ENCODE results near the gene NCKAP5.

NCKAP5 gene

DNA sequence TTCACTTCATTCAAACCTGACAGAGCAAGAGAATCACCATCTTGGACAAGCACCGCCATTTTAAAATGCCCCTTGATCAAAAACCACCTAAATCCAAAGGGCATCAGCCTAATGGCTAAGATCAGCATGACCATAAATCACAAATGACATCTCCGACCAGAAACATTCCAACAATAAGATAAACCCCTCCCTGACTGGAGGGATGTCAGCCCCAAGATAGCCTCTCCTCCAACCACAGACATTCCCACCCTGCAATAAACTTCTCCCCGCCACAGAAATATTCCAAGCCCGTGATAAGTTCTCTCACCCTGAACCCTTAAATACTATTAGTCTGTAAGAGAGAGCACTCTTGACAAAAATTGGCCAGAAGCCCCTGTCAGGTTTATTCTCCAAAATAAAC, 876.7 kb downstream of the NCKAP5 start:
- in situ Hi-C loops (cut with MboI; ENCODE audit: low sequenced_read_pairs, unreplicated experiment) = no loop called here
- TF ChIP-seq, protein P1, sequence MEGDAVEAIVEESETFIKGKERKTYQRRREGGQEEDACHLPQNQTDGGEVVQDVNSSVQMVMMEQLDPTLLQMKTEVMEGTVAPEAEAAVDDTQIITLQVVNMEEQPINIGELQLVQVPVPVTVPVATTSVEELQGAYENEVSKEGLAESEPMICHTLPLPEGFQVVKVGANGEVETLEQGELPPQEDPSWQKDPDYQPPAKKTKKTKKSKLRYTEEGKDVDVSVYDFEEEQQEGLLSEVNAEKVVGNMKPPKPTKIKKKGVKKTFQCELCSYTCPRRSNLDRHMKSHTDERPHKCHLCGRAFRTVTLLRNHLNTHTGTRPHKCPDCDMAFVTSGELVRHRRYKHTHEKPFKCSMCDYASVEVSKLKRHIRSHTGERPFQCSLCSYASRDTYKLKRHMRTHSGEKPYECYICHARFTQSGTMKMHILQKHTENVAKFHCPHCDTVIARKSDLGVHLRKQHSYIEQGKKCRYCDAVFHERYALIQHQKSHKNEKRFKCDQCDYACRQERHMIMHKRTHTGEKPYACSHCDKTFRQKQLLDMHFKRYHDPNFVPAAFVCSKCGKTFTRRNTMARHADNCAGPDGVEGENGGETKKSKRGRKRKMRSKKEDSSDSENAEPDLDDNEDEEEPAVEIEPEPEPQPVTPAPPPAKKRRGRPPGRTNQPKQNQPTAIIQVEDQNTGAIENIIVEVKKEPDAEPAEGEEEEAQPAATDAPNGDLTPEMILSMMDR (IDR thresholded peaks at IDR 0.05; ENCODE audit: borderline replicate concordance, control extremely low read depth, extremely low read depth, insufficient read depth, missing control alignments) = no peak
- DNase-seq (ENCODE audit: low spot score) = no peak

DNA sequence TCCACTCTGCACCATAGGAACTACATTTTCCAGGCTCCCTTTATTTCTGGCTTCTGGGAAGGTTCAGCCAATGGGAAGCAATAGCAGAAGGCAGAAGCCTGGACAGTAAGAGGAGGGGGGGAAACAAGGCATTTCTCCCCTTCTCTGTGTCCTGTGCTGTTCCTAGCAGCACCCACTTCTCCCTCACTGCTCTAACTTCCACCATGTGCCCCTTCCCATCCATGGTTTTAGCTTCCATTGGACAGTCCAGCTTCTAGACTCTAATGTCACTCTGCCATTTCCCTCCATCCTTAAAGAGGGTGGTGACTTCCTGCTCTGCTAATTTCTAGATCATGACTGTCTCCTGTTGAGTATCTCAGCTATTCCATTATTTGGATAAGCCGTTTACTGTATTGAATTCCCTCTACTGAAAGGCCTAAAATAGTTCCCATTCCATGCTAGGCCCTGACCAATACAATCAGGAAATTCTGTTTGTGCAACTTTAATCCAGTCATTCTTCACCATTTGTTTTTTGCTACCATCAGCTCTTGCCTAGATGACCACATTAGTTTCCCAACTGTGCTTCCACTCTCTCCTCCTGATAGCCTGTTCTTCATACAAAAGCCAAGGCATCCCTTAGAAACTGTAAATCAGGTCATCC, 877.5 kb downstream of the NCKAP5 start:
- DNase-seq (ENCODE audit: low spot score) = no peak
- TF ChIP-seq, protein P1 (IDR thresholded peaks at IDR 0.05; ENCODE audit: borderline replicate concordance, control extremely low read depth, extremely low read depth, insufficient read depth, missing control alignments) = no peak
- in situ Hi-C loops (cut with MboI; ENCODE audit: low sequenced_read_pairs, unreplicated experiment) = no loop called here

DNA sequence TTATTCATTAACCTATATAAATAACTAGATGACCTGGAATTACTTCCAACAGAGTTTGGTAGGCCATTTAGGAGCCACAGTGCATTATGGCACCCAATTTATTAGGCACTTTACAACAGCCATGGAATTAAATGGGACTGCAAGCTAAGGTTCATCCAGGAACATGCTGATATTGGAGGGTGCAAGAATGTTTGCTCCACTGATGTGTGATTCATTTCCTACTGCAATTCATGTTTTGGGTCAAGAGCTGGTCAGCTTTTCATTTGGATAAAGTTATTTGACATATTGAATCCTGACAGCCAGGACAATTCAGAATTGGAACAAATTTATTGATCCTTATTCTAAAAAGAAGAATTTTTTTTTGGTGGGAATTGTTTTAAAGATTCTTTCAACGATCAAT, 886.5 kb downstream of the NCKAP5 start:
- in situ Hi-C loops (cut with MboI; ENCODE audit: low sequenced_read_pairs, unreplicated experiment) = no loop called here
- TF ChIP-seq, protein P1 (IDR thresholded peaks at IDR 0.05; ENCODE audit: borderline replicate concordance, control extremely low read depth, extremely low read depth, insufficient read depth, missing control alignments) = no peak
- no peak for DNase-seq (ENCODE audit: low spot score)

DNA sequence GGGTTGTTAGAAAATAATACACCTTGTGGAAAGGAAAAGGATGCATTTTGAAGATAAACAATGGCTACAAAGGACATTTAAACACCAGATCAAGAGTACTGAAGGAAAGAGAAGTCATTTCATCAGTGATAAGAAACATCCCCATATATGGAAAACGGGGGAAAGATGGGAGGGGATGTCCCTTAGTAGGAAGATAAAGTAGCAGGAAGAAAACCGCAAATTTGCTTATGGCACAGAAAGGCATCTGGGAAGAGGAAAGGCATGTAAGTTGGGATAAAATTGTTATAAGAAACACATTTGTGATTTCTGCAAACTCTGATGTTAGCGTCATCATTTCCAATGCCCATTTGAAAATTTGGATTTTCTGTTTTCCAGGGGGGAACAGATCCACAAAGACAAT, 887.7 kb downstream of the NCKAP5 start:
- DNase-seq (ENCODE audit: low spot score) = no peak
- TF ChIP-seq, protein P1 (IDR thresholded peaks at IDR 0.05; ENCODE audit: borderline replicate concordance, control extremely low read depth, extremely low read depth, insufficient read depth, missing control alignments) = no peak
- in situ Hi-C loops (cut with MboI; ENCODE audit: low sequenced_read_pairs, unreplicated experiment) = no loop called here

DNA sequence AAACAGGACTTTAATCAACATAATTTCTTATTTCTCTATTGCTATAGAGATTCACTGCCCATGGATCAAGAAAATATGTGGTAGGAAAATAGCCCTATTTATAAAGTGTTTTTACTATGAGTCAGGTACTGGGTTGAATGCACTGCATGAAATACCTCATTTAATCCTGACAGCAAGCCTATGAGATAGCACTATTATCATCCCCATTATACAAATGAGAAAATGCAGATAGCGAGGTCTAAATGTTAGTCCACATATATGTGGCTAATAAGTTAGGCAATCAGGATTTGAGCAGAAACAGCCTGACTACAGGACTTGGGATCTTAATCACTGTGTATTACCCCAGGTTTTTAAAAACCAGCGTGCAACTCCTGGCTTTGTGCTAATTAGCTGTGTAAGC, 889.8 kb downstream of the NCKAP5 start:
- TF ChIP-seq, protein P1 (IDR thresholded peaks at IDR 0.05; ENCODE audit: borderline replicate concordance, control extremely low read depth, extremely low read depth, insufficient read depth, missing control alignments) = no peak
- in situ Hi-C loops (cut with MboI; ENCODE audit: low sequenced_read_pairs, unreplicated experiment) = no loop called here
- no peak for DNase-seq (ENCODE audit: low spot score)

DNA sequence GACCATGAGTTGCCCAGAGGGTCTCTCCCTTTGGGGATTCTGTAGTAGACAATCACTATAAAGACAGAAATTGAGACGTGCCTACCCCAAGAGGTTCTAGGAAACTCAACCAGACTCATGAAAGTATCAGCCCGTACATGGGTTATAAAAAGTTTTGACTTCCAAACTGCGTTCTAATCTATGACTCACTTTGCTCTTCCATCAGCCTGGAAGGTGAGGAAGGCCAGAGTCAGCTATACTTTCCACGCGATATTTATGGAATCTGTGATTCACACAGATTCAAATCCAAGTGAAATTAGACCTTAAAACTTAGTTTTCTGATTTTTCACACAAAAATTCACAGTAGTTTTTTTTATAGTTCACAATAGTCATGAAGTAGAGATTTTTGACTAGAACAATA, 890.6 kb downstream of the NCKAP5 start:
- DNase-seq (ENCODE audit: low spot score) = no peak
- TF ChIP-seq, protein P1 (IDR thresholded peaks at IDR 0.05; ENCODE audit: borderline replicate concordance, control extremely low read depth, extremely low read depth, insufficient read depth, missing control alignments) = no peak
- in situ Hi-C loops (cut with MboI; ENCODE audit: low sequenced_read_pairs, unreplicated experiment) = no loop called here
